C4-2B (cell line): Measurements from ENCODE around the gene SERPINF2.

ENCODE experiments used
- ZFX ChIP-seq: fragments of 450-650 bp; IDR thresholded peaks from 2 replicates; pipeline ENCODE4 v1.6.1; 2017
- TF ChIP-seq, protein P1 (sequence below): fragments of 450-650 bp; conservative IDR thresholded peaks from 2 replicates; pipeline ENCODE4 v1.5.1; 2017; ENCODE audit warnings: mild to moderate bottlenecking

DNA sequence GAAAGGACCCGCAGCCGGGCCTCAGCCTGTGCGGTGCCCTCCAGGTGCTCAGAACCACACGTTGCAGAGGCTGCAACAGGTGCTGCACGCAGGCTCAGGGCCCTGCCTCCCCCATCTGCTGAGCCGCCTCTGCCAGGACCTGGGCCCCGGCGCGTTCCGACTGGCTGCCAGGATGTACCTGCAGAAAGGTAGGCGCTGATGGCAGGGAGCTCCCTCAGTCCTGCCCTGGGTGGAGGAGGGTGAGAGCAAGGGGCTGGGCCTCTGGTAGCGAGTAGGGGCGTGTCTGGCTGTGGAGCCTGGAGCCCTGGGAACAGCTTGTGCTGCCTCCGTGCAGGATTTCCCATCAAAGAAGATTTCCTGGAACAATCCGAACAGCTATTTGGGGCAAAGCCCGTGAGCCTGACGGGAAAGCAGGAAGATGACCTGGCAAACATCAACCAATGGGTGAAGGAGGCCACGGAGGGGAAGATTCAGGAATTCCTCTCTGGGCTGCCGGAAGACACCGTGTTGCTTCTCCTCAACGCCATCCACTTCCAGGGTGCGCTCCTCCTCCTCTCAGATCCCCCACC lies 4.4 kb downstream of the SERPINF2 start:
- TF ChIP-seq ZFX = no peak
- TF ChIP-seq, protein P1, sequence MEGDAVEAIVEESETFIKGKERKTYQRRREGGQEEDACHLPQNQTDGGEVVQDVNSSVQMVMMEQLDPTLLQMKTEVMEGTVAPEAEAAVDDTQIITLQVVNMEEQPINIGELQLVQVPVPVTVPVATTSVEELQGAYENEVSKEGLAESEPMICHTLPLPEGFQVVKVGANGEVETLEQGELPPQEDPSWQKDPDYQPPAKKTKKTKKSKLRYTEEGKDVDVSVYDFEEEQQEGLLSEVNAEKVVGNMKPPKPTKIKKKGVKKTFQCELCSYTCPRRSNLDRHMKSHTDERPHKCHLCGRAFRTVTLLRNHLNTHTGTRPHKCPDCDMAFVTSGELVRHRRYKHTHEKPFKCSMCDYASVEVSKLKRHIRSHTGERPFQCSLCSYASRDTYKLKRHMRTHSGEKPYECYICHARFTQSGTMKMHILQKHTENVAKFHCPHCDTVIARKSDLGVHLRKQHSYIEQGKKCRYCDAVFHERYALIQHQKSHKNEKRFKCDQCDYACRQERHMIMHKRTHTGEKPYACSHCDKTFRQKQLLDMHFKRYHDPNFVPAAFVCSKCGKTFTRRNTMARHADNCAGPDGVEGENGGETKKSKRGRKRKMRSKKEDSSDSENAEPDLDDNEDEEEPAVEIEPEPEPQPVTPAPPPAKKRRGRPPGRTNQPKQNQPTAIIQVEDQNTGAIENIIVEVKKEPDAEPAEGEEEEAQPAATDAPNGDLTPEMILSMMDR = no peak
